HG03103 (cell line): ENCODE measurements around the gene PIGL.
"Not testable (repeated sequence)": the region's sequence is repeated elsewhere in the genome, so short reads cannot be mapped to it uniquely, and the experiment has no call there.

ENCODE experiments used
- ATAC-seq: cut with Tn5 transposase; IDR thresholded peaks from one replicate; pipeline ENCODE4 v1.9.1; 2021; ENCODE audit warnings: low read depth; ENCODE audit not compliant: unreplicated experiment

PIGL gene

DNA sequence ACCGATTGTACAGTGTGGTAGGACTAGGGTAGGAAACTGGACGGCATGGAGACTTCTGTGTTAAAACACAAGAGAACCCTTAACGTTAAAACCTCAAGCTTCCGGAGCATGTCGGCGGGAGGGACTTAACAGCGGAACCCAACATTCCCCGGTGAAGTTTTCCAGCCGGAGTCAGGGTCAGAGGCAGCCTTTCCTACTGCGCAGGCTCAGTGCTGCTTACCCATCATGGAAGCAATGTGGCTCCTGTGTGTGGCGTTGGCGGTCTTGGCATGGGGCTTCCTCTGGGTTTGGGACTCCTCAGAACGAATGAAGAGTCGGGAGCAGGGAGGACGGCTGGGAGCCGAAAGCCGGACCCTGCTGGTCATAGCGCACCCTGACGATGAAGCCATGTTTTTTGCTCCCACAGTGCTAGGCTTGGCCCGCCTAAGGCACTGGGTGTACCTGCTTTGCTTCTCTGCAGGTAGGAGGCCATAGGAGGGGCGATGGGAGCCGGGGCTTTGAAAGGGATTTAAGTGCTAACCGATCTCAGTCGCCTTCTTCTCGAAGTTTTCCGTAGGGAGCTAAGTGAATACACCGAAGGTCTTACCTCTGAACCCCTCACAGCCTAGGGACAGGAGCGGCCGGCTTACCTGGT, at the start of gene PIGL:
Gene PIGL, plus strand, starts transcription at position 209 of the 634 bp plus-strand sequence. Its CDS starts 17 bp downstream, at position 226.
- no peak for ATAC-seq

DNA sequence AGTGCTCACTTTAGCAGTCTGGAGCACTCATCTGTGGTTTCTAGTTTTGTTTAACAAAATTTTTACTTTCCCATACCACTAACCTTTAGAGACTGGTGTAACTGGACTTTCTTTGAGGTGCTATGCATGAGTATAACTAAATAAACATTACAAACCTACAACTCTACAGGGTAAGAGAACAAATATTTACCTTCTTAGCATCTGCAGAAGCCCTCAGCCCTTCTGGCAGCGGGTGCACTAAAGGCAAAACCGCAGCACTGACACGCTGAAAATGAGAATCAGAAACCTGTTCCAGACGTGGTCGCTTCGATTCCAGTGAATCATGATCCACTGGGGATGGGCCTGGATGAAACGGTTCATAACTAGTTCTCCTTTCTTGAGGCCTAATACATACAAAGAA, 45.4 kb upstream of the PIGL start:
- ATAC-seq: no peak

DNA sequence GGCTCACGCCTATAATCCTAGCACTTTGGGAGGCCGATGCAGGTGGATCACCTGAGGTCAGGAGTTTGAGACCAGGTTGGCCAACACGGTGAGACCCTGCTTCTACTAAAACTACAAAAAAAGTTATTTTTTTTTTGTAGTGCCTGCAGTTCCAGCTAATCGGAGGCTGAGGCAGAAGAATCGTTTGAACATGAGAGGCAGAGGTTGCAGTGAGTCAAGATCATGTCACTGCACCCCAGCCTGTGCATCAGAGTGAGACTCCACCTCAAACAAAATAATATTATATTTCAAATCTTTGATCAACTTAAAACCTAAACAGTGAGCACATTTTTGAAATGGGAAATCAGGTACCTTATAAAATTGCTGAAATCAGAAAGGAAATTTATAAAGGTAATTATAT, 38.2 kb upstream of the PIGL start:
- no peak for ATAC-seq

DNA sequence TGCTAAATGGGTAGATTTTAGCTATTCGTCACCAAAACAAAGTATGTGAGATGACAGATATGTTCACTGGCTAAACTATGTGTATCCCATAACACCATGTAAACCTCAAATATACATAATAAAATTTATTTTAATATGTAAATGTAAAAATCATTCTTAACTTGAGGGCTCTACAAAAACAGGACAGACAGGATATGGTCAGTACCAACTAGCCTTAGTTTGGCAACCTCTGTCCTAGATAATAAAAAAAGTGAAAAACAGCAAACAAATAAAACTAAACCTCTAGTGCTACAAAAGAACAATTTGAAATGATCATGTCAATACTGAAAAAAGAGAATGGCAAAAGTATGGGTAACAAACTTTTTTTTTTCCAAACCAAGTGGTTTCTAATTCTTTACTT, 35.4 kb upstream of the PIGL start:
- no peak for ATAC-seq

DNA sequence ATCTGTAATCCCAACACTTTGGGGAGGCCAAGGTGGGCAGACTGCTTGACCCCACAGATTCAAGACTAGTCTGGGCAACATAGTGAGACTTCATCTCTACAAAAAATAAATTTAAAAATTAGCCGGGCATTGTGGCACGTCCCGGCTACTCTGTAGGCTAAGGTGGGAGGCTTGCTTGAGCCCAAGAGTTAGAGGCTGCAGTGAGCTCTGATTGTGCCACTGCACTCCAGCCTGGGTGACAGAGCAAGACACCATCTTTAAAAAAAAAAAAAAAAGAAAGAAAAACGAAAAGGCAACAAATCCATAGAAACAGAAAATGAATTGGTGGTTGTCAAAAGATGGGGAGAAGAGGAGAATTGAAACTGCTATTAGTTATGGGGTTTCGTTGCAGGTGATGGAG, 29.4 kb upstream of the PIGL start:
- ATAC-seq: no peak

DNA sequence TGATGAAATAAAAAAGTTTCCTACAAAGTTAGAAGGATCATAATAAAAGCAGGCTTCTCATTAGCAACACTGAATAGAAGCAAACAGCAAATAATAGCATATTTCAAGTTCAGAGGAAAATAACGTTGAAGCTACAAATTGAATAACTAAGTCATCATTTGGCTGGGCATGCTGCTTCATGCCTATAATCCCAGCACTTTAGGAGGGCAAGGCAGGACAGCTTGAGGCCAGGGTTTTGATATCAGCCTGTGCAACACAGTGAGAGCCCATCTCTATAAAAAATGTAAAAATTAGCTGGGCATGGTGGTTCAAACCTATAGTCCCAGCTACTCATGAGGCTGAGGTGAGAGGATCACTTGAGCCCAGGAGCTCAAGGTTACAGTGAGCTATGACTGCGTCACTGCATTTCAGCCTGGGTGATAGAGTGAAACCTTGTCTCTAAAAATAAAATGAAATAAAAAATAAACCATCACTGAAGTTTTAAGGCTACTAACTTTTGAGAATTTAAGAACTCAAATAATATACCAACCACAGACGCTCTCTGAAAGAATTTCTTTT, 27.1 kb upstream of the PIGL start:
- no peak for ATAC-seq

DNA sequence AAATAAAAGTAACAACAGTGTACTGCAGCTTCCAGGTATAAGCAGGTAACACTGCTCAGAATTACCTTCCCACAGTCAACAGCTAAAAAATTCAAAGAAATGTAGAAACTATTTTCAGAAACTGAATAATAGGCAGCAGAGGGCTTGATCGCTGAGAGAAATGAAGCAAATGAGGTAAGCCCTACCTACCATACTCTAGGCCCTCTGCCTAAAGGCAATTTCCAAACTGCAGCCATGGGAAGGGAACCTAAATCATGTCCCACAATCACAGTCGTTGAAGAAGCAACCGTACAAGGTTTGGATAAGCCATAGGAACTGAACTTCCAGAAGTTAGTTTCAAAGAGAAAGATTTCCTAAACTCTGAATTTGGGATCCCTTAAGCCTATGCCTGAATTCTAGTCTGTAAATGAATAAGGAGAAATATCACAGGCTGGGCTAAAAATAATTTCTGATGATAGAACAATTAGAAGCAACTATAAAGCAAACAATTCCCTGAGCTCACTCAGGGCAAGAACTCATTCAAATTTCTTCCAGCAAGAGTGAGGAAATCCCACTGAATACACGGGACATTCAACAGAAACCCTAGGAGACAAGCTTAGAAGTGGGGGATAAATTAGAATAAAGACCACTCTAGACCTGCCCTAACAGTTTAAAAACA, 26.2 kb upstream of the PIGL start:
- no peak for ATAC-seq

DNA sequence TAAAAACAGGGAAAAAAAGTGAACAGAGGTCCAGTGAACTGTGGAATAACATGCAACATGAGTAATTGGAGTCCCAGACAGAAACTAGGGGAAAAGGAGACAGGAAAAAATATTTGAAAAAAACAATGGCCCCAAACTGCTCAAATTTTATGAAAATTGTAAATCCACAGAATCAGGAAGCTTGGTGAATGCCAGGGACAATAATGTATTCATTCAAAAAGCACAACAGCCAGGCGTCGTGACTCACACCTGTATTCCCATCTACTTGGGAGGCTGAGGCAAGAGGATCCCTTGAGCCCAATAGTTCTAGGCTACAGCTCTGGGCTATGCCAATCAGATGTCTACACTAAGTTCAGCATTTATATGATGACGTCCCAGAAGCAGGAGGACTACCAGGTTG, 25.4 kb upstream of the PIGL start:
- ATAC-seq: no peak

DNA sequence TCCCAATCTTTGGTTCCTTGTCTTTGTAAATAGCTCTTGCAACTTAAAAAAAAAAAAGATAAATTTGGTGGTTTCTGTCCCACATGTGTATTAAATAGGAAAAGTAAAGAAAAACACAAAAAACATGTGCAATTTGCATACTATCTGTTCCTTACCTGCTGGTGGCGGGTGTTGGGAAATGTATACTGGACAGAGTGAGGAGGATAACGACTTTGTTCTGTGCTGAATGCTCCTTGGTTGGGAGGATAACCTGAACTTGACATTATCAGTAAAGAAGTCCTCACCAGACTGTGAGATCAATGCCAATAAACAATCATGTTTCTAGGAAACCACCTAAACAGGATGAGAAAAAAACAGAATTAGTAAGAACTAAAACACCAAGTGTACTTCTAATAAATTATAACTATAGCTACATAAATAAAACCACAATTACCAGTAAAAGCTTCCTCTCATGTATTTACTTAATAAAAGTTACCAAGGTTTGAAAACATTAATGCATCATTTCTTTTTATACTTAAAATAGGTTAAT, 22.6 kb upstream of the PIGL start:
- ATAC-seq: not testable (repeated sequence)

DNA sequence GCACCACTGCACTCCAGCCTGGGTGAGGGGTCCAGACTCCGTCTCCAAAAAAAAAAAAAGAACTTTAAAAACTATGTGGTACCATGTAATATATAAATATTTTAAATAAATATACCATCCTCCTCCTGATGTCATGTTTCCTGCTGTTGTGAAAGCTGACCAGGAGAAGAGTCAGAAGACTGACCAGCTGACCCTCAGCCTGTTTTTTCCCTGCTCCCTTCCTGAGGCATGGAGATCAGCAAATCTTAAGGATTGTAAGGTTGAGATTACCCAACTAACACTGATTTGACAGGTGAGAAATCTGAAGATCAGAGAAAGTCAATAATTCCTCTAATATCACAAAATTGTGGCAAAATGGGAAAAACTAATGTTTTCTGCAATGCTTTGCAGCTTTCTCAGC, 19.7 kb upstream of the PIGL start:
- ATAC-seq: no peak

DNA sequence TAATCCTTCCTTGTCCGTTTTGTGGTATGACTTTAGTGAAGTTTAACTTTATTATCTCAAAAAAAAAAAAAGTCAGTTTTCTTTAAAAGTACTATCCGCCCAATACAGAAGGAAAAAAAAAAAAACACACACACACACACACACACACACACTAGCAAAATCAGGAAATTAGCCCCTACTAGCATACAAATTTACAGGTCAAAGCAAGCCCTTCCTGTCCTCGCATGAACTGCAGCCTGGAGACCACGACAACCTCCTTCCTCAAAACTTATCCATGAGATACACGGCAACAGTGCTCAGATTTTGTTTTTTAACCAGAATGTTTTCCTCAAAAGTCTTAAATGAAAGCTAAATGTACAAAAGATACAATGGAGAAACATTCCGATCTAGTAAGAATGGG, 17.9 kb upstream of the PIGL start:
- no peak for ATAC-seq

DNA sequence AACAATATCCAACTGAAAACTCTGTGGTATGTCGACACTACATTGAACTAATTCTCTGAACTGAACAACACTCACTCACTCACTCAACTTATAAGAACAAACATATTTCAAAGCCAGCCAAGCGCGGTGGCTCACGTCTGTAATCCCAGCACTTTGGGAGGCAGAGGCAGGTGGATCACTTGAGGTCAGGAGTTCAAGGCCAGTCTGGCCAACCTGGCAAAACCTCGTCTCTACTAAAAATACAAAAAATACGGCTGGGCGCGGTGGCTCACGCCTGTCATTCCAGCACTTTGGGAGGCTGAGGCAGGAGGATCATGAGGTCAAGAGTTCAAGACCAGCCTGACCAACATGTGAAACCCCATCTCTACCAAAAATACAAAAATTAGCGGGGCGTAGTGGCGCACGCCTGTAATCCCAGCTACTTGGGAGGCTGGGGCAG, 15.3 kb upstream of the PIGL start:
- not testable (repeated sequence) for ATAC-seq

DNA sequence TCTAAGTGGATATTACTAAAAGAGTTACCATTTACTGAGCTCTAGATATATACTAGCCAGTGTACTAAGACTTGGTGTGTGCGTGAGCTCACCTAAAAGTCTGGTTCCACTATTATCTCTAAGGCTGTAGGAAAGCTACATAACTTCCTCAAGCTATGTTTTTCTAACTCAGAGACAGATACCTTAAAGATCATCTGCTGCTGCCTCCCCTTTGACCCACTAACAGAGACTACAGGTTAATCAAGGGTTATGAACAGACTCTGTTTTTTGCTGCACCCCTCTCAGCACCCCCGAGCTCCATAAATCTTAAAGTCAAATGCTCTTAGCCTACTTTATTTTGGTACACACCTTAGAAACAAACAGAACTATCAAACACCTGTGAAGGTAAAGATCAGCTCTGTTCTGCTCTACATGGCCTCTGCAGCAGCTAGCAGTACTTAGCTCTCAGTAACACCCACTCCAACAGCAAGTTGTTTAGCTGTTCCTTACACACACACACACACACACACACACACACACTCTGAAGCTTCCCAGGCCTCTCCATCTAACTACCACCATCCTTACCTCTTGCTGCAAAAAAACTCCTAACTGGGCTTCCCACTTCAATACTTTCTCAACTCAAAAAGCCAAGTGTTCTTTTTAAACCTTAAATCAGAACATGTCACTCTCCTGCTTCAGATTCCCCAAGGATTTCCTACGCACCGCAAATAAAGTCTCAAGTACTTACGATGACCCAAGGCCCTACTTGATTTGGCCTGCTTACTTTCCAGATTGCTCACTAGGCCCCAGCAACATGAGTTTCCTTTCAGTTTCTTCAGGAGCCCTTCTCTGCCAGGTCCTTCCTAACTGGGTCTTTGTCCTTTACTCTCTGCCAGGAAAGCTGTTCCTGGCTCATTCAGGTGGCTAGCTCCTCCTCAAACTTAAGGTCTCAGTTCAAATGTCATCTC, 14.2 kb upstream of the PIGL start:
- ATAC-seq: not testable (repeated sequence)

DNA sequence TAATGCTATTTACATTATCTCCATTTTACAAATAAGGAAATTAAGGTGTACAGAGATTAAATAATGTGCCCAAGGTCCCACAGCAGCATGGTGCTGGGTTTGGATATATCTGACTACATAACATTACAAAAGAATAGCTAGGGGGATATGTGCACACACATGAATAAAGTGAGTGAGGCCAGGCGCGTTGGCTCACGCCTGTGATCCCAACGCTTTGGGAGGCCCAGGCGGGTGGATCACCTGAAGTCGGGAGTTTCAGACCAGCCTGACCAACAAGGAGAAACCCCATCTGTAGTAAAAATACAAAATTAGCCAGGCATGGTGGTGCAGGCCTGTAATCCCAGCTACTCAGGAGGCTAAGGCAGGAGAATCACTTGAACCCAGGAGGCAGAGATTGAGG, 12.2 kb upstream of the PIGL start:
- ATAC-seq: not testable (repeated sequence)

DNA sequence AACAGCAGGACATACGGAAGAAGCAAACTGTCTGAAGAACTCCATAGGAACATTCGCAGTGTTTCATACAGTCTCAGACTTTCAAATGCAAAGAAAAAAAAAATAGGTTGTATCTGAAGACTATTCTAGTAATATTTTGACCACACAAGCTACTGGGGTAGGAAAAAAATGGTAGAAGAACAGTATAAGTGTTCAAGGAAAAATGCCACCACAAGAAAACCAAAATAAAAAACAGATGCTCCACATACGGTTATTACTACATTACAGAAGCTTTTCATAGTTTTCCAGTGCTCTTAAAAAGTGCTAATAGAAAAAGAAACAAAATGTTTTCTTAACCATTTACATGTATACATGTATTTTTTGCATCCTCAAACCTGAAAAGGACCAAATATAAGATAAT, 5.4 kb upstream of the PIGL start:
- ATAC-seq: no peak

DNA sequence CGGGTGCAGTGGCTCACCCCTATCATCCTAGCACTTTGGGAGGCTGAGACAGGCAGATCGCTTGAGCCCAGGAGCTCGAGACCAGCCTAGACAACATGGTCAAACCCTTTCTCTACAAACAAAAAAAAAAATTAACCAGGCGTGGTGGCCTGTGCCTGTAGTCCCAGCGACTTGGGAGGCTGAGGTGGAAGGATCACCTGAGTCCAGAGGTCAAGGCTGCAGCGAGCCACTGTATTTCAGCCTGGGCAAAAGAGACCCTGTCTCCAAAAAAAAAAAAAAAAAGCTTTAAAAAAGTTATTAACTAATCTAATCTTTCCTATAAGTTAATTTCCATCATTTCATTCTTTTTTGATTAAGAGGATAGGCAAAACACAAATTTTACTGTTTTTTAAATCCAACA, 4.2 kb upstream of the PIGL start:
- no peak for ATAC-seq

DNA sequence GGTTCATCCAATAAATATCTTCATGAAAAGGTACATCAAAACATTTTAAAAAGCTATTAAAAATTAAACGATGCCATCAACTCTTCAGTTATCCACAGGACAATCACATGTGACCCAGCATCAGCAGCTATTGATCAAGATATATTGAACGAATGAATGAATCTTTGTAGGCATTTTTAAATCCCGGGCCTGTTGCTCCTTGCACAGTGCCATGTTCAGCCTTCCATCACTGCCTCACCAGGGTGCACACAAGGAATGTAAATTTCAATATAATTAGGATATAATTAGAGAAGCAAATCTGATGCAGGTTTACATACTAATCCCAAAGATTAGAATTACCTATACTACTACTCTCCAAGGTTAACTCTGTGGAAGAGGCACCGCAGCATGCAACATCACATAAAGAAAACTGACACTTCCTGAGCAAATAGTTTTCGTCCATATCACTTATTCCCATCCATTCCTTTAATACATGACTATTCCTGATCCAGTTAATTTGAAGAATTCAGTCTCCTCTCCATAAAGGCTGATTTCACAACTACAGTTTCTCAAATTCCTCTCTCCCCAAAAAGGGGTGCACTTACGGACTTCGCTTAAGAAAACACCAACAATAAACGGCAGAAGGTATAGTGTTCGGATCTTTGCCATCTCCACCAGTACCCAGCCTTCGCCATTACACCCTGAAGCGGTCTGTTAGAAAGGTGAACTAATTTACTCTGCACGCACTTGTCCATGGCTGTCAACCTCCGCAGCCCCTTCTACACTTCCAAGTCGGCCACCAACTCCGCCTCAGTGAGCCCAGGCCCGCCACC, 2.6 kb upstream of the PIGL start:
- no peak for ATAC-seq

DNA sequence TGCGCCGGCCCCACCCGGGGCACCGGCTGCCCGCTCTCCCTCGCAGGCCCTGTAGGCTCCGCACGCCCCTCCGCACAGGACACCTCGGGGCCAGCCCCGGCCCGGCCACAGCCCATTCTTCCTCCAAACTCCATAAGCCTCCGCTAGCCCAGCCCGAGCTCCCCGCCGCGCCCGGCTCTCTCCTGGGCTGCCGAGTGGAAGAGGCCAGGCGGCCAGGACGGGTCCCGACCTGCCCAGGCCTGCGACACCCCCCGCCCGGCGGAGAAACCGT, 2.1 kb upstream of the PIGL start:
- ATAC-seq: peak; percentile 29

DNA sequence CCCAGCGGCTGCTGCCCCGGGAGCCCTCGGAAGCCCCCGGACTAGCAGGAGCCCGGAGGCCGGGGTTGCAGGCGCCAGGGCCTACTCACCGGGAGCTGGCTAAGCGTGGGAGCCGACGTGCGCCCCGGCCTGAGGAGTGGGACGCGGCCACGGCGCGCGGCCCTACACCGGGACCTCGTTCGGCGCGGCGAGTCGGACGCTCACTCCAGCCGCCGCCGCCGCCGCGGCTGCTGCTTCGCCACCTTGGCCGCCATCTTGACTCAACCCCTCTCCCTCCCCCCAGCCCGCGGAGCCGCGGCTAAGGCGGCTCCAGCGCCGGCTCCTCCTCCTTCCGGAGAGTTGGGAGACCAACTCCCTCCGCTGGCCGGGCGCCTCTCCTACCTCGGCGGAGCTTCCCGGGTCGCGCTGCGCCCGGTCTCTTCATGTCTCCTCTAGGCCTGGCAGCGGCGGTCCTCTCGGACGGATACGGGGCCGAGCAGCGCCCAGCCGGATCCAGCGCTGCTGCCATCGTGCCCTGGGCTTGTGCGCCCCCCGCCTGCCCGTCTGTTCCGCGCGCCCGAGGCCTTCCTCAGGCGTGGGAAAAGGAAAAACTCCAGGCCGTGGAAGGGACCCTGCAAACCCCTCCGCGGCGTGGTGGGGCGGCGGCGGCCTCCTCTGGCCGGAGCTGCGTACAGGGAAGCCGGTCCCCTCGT, 1.6 kb upstream of the PIGL start, which contains the start of gene NCOR1:
Gene NCOR1, minus strand, starts transcription at position 262 of the 692 bp plus-strand sequence. CDS start 20,965 bp downstream, outside the sequence.
- peak; percentile 65 for ATAC-seq

DNA sequence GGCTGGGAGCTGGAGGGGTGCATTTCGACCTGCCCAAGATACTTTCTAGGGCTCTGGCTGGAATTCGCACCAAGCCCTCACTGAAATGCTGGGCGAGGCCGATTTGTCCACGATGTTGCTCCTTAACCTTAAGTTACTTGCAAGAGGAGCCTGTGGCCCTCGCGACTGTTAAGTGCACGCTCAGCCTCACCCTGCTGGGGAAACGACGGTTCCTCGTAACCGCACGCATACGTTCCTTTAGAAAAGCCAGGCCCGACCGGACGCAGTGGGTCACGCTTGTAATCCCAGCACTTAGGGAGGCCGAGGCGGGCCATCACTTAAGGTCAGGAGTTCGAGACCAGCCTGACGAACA, 1.1 kb upstream of the PIGL start:
- ATAC-seq: no peak
